ENCODE data around the gene ZFAND5.
A peak's percentile ranks its signal among the peaks of the same experiment; 100 is the strongest.

Gene ZFAND5, protein sequence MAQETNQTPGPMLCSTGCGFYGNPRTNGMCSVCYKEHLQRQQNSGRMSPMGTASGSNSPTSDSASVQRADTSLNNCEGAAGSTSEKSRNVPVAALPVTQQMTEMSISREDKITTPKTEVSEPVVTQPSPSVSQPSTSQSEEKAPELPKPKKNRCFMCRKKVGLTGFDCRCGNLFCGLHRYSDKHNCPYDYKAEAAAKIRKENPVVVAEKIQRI

DNA sequence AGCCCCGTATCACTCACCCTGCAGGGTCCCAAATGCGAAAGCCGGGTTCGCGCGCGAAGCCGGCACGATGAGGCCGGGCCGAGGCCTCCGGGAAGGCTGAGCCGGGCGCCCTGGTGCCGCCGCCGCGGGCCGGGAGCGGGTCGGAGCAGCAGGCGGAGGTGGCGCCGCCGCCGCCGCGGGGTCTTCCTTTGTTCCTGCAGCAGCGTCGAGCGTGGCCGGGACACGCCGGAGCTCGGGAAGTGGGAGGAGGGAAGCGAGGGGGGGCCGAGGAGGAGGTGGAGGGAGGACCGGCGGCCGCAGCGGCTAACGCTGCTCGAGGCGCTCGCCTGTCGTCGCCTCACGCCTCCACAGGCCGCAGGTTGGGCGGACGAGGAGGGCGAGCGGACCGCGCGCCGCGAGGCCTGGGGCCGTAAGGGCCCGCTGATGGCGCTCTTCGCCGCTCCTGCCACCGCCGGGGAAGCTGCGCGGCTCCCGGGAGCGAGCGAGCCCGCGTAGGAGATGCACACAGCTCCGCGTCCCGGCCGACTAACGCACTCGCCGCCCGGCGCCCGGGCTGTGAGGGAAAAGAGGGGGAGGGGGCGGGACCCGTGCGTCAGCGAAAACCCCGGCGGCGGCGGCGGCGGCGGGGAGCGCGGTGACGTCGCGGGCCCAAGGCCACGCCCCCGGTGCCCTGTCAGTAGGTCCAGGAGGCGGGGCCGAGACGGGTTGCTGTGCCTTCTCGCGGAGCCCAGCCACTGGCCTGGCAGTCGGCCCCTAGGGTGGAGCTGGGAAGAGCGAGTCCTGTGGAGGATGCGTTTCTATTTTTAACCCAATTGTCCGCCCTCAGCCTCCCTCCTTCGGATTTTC, at the start of gene ZFAND5:
Gene ZFAND5 (minus strand): TSS at position 530 of the 846 bp plus-strand sequence. CDS start 4,430 bp downstream, outside the sequence.
- peak; percentile 92 for DNase-seq

DNA sequence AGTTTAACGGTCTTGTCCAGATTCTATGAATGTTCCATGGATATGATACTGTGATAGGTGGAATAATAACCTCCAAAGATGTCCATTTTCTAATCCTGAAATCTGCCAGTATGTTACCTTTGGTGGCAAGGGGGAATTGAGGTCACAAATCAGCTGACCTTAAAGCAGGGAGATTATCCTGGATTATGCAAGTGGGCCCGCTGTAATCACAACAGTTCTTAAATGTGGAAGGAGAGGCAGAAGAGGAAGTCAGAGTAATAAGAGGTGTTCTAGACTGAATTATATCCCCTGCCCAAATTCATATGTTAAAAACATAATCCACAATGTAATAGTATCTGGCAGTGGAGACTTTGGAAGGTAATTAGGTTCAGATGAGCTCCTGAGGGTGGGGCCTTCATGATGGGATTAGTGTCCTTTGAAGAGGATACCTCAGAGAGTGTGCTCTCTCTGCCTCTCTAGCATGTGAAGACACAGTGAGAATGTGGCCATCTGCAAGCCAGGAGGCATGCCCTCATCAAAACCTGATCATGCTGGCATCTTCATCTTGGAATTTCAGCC, 47.6 kb upstream of the ZFAND5 start:
- no peak for DNase-seq

DNA sequence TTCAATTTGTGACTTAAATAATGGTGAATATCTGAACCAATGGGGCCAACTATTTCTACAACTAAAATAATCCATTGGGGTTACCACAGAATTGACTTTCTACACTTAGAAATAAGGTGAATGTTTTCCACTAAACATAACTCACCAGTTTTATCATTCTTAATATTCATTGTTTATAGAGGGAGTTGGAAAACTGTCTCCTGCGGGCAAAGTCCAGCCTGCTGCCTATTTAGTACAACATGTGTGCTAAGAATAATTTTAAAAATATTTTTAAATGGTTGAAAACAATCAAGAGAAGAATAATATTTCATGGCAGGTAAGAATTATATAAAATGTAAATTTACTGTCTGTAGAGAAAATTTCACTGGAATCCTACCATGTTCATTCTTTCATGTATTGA, 45.2 kb upstream of the ZFAND5 start:
- no peak for DNase-seq

DNA sequence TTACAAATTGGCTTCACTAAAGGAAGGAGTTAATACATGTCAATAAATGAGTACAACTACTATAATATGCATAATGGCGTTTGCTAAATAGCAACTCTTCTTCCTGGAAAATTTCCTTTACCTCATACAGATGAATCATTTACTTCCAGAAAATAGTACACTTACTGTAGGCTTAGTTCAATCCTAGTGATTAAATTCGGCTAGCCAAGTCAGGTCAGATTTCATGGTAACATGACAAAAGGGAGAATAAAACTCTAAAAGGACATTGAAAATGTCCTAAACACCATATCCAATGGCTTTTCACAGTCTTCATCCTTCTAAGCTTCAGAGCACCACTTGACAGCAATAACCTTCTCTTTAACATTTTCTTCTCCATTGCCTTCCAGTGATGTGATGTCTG, 42.1 kb upstream of the ZFAND5 start:
- DNase-seq = no peak

DNA sequence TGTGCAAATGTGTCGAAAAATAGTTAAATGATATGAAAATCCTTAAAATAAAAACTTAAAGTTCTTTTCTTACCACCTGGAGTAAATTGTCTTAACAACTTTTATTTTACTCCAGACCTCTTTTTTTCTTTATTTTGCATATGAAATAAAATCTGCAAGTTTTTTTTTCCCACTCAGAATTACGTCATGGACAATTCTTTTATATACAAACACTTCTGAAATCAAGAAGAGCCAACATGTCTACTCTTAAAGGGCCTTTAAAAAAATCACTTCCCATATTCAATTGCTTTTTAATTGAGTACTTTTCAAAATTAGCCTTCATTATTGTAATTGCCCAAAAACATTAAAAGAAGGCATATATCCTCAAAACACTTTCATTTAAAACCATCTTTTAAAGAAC, 37.7 kb upstream of the ZFAND5 start:
- DNase-seq = no peak

DNA sequence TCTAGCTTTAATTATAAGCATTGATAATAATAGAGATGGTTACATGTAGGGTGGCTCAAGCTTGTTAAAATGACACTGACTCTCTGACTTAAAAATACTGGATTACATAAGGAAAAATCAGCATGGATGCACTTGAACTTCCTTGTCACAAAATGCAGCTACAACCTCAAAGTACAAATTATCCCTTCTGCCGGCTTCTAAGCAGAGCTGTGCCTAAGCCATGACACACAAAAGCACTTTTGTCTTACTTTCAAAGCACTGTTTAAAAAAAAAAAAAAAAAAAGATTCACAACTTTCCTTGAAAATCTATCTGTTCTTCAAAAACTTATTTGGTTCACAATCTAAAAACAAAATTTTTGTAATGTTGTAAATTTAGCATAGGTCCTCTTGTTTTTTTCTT, 36.4 kb upstream of the ZFAND5 start:
- DNase-seq = no peak

DNA sequence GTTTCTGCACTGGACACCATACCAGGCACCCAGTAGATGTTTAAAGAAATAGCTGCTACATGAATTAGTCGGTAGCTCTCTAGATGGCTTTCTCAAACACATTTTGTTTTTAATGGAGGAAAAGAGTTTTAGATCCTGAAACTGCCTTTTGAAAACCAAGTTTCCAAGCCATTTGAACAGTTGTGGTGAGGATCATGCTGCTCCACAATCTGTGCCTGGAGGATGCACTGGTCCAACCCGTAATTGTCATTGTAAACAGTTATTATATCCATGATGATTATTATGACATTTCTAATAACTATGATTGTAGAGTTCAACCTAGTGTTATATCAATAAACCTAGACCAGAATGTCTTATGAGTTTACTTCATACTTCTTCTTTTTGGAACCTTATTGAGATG, 35.9 kb upstream of the ZFAND5 start:
- DNase-seq = no peak

DNA sequence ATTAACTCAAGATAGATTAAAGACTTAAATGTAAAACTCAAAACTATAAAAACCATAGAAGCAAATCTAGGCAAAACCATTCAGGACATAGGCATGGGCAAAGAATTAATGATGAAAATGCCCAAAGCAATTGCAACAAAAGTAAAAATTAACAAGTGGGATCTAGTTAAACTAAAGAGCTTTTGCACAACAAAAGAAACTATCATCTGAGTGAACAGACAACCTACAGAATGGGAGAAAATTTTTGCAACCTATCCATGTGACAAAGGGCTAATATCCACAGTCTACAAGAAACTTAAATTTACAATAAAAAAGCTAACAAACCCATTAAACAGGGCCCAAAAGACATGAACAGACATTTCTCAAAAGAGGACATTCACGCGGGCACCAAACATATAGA, 34.4 kb upstream of the ZFAND5 start:
- no peak for DNase-seq

DNA sequence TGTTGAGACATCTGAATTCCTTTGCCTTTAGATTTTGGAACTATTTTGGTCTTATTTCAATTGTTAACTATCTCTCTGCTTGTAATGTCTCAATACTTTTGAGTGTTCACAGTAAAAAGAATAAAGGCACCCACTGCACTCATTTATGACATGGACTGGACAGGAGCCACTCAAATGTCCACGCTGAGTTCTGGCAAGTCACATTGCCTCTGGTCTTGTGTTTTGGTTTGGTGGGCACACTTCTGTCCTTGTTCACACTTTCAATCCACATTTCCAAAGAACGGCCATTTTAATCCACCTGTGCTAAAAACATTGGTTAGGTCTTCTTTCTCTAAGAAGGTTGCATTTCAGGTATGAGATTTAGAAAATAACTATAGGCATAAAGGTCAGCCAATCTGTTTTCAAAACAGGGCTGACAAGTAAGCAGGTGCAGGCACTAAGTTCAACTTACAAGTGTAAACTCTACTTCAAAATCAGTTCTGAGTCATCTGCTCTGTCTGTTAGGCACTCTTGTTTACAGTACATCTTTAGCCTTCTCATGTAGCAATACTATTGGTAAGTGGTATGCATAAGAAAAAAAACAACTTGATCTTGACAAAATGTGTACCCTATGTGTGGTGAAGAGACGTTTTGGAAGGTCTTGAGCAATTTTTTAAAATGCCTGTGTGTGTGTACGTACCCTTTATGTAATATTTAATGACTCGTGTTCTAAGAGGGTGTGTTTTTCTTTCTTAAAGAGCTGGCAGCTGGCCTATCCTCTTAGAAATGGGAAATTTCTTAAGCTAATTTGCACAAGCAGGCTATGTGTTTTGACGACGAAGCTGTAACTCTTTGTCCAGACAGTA, 31.5 kb upstream of the ZFAND5 start:
- DNase-seq = no peak

DNA sequence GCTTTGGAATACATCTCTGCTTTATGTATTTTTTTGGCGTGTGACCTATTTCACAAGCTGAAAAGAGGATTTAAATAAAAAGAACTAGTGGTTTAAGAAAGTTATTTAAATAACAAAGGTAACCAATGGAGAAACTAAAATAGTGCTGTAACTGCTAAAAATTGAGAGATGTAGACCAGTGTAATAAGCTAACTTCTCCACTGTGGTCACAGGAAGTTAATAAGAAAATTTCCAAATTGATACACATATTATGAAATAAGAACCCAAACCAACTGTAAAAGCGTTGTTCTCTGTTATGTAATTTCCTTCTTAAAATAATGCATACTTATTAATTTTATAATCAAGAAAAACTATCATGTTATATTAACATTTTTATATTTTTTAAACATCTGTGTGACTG, 29.1 kb upstream of the ZFAND5 start:
- no peak for DNase-seq

DNA sequence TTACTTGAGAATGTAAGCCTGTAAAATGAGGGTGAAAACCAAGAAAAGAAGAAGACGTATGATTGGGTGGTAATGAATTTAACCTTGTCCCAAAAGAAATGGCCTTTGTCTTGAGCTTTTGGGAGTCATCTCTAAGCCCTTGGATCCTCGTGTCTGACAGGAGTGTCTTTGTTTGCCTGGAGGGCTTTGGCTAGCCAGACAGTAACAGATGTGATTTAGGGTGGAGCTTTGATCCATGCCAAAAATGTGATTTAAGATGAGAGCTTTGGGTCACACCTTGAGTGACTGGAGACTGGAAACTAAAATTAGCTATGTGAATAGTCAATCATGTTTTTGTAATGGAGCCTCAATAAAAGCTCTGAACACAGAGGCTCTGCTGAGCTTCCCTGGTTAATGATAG, 25.9 kb upstream of the ZFAND5 start:
- DNase-seq = no peak

DNA sequence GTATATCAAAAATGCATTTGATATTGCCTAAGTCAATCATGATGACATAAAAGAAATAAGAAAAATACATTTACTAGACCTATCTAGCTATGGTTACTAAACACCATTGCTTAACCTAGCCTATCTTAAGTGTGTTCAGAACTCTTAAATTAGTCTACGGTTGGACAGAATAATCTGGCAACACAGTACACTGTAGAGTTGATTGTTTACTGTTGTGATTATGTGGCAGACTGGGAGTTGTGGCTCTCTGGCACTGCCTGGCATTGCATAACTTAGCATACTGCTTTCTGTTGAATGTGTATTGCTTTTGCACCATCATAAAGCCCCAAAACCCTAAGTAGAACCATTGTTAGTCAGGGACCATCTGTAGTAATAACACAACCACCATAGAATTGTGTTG, 21.2 kb upstream of the ZFAND5 start:
- DNase-seq = no peak

DNA sequence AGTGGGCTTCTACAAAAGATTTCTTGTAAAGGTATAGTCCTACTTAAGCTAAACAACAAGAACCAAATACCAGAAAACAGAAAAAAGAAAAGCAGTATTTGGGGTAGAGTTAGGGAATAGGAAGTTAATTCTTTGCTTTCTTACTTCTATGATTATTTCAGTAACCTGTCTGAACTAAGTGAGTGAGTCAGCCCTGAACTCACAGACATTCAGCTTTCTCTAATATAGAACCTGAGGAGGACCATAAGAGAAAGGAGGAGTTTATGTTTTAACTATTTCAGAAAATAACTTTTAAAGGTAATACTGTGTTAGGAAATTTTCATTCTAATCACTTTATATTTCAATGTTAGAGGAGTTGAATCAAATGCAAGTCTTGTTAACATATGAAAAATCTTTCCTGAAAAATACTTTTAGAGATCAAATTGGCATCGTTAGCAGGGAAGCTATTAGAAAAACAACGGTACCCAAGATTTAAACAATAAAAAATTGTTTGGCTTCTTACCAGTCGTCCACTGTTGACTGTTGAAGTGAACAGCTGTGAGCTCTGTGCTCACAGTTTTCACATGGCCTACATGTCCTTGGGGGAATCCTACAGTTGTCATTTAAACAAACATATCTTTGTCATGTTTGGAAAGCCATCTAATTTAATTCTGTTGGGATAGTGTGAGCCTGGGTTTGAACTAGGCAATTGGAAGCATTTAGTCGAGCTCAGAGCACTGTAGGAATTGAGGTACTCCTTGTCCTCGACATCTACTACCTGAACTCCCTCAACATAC, 19.9 kb upstream of the ZFAND5 start:
- no peak for DNase-seq

DNA sequence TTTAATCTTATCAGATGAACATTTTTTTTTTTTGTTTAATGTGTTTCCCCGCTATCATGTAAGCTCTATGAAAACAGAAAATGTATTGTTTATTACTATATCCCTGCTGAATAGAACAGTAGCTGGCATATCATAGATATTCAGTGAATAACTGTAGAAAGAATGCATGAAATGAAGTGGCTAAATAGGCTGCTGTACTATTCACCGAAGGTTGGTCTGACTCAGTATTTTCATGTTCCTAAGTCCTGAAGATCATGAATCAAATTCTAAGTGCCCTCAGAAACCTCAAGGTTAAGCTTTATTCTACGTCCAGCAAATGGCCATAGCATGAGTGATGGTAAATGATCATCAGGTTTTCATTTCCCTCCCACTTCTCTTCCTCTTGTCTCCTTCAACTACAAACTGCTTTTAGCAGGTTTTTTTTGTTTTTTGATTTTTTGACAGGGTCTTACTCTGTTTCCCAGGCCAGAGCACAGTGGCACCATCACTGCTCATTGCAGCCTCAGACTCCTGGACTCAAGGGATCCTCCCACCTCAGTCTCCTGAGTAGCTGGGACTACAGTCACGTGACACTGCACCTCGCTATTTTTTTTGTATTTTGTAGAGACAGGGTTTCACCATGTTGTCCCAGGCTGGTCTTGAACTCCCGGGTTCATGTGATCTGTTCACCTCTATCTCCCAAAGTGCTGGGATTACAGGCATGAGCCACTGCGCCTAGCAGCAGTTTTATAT, 19.1 kb upstream of the ZFAND5 start:
- DNase-seq = no peak

DNA sequence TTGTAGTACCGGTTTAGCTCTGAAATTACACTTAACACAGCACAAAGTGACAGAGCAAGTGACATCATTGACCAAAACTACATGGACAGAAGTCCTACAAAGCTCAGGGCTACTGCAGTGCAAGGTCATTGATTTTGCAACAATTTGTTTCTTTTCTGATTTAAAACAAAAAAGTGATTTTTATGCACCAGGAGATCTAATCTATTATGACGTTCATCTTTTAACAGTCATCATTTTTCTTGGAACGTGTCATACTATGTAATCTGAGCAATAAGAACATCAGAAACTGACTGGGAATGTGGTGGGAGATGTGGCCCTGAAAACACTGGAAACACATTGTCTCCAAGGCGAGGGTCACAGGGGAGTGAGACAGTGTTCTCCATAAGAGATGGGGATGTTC, 17.4 kb upstream of the ZFAND5 start:
- no peak for DNase-seq

DNA sequence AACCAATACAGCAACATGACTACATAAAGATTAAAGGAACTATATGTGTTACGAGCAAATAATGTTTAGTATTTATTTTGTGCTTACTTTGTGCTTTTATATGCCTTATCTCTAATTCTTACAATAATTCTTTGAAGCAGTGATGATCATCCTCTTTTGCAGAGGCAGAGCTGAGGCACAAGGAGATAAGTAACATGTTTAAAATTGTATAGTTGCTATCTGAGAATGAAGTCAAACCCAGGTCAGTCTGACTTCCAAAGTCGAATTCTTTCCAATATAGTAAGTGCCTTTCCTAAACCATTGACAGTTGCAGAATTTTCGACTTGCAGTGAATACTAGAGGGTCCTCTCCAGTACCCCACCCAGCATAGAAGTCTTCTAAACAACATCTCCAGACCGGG, 12.0 kb upstream of the ZFAND5 start:
- no peak for DNase-seq

DNA sequence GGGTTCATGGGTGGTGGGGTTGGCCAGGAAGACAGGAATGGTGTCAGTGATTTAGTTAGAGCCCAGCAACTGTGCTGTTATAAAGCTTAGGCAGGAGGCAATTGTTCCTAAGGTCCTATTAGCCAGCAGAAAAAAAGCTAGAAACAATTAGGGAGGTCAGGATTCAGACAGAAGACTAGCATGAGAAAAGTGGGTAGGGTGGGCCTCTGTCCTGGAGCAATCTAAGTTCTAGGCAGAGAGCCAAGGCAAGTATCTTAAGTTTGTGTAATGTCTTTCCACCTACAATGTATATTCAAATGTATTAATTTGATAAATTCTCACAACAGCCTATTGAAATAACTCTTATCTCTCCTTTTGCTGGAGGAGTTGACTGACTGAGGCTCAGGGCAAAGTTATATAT, 6.1 kb upstream of the ZFAND5 start:
- no peak for DNase-seq

DNA sequence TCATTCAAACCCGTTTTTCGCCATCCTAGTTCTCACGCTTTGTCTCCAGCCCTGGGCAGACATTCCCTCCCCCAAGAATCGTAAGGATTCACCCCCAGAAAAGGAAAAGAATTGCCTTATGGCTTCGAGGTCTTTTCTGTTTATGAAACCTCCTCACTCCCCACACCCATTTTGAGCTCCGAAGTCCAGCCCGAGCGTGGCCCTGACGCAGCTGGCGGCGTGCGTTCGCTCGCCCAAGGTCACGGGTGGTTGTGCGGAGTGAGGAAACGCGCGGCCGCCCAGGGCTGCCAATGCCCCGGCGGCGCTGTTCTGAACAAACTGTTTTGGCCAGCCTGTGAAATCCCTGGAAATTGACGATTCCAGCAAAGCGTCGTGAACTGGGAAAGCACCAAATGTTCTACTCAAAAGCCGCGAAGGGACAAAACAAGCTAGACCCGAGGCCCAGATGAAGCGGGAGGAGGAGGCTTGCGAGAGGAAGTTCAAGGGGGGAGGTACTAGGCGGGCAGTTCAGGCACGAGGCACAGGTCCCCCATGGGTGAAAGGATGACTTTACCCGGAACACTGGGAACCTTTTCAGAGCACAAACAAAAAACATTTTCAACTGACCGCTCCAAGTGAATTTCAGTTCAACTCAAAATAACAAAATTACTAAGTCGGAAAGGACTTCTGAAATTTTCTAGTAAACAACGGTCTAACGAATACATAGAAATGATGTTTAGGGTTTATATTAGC, 683 bp upstream of the ZFAND5 start:
- peak; percentile 53 for DNase-seq

DNA sequence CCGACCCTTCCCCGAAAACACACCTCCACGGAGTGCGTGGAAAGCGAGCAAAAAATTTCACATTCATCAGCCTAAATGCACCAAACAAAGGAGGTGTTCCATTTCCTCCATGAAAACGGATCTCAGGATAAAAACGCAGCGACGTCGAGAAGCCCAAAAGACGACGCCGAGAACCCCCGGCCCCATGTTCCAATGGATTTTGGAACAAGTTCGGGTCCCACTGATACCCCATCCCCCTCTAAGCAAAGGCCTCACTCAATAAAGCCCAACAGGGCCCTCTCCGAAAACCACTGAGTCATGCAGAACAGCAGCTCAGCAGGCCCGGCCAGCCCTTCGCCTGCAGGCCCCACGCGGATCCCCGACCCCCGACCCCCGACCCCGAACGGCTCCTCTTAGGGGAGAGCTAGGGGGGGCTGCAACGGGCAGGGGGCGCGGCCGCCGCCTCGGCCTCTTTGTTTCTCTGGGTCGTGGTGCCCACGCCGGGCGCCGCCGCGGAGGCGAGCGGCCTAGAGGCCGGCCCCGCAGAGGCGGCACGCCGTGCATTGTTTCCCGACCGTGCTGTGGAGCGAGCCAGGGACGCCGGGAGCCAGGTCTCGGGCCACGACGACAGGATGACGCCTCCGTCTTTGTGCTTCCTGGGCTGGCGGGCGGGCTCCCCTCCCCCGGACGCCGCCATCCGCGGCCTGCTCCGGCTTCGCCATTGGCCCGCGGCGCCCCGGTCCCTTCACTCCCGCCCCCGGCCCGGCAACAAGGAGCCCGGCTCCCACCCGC, 915 bp downstream of the ZFAND5 start:
- peak; percentile 70 for DNase-seq

DNA sequence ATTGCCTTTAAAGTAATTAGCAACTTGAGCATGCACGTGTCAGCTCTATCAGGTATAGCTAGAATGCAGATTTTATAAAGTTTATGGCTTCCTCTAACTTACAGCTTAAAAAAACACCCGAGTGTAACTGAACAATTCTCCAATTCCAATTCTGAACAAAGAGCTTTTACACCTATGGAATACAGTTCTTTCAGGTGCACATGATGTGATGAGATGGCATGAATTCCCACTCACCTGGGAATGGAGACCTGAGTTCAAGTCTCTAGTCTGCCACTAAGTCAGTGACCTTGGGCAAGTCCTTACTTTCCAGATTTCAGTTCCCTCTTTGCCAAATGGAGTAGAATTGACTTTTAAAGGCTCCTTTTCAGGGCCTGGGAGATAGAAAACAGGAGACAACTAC, 1.8 kb downstream of the ZFAND5 start:
- no peak for DNase-seq
